HepG2 (cell line): ENCODE measurements around the gene AGPAT3. TPM values are rescaled to one million over a fixed set of nuclear protein-coding genes. Genes with fewer than 3 reads are reported as not detected.

ENCODE experiments used
- AHDC1 ChIP-seq: sonication (generic); formaldehyde crosslinking; IDR thresholded peaks from 2 replicates; pipeline ENCODE4 v1.5.1; 2020; ENCODE audit warnings: mild to moderate bottlenecking, missing genetic modification reagents, borderline replicate concordance
- BCL6 ChIP-seq: IDR thresholded peaks from 2 replicates; pipeline ENCODE4 v1.6.1; 2016; ENCODE audit warnings: missing genetic modification reagents, missing compliant biosample characterization
- EP300 ChIP-seq, 3 experiments: sonication (generic) in 1 of 3; formaldehyde crosslinking in 1 of 3; IDR thresholded peaks; 2 replicates each; pipeline versions ENCODE4 v1.5.1 to v1.6.1; 2011 to 2020; ENCODE audit warnings: low read depth in 2 of 3, low read length in 2 of 3, borderline replicate concordance in 1 of 3, improper control_type of control experiment in 1 of 3, mild to moderate bottlenecking in 1 of 3, missing genetic modification reagents in 1 of 3, moderate library complexity in 1 of 3
- FOXK1 ChIP-seq: sonication (generic); formaldehyde crosslinking; IDR thresholded peaks from 2 replicates; pipeline ENCODE4 v1.4.0; 2020; ENCODE audit warnings: low read depth, missing genetic modification reagents, borderline replicate concordance
- FOXP1 ChIP-seq, 2 experiments: fragments of 450-650 bp in 1 of 2; IDR thresholded peaks; 2 replicates each; pipeline ENCODE4 v1.6.1; 2017 to 2018; ENCODE audit warnings: antibody characterized with exemption in 1 of 2
- HMGXB3 ChIP-seq: sonication (generic); formaldehyde crosslinking; IDR thresholded peaks from 2 replicates; pipeline ENCODE4 v1.4.0; 2020; ENCODE audit warnings: missing genetic modification reagents, borderline replicate concordance
- HNF4A ChIP-seq: sonication (generic); formaldehyde crosslinking; IDR thresholded peaks from 2 replicates; pipeline ENCODE4 v1.4.0; 2020; ENCODE audit warnings: missing genetic modification reagents
- KLF11 ChIP-seq: IDR thresholded peaks from 2 replicates; pipeline ENCODE4 v1.6.1; 2016; ENCODE audit warnings: missing compliant biosample characterization
- KLF16 ChIP-seq, 2 experiments: sonication (generic) in 1 of 2; formaldehyde crosslinking in 1 of 2; IDR thresholded peaks; 2 replicates each; pipeline versions ENCODE4 v1.6.1 to v1.8.0; 2016 to 2023; ENCODE audit warnings: missing genetic modification reagents in 2 of 2, missing compliant biosample characterization in 1 of 2
- LBX2 ChIP-seq: sonication (generic); formaldehyde crosslinking; IDR thresholded peaks from 2 replicates; pipeline ENCODE4 v1.5.0; 2020; ENCODE audit warnings: missing genetic modification reagents, mild to moderate bottlenecking, borderline replicate concordance
- LCORL ChIP-seq, 2 experiments: fragments of 450-650 bp in 1 of 2; sonication (generic) in 1 of 2; formaldehyde crosslinking in 1 of 2; IDR thresholded peaks; 2 replicates each; pipeline versions ENCODE4 v1.5.0 to v1.6.1; 2017 to 2020; ENCODE audit warnings: antibody characterized with exemption in 1 of 2, missing genetic modification reagents in 1 of 2
- POGZ ChIP-seq: sonication (generic); formaldehyde crosslinking; IDR thresholded peaks from 2 replicates; pipeline ENCODE4 v1.4.0; 2020; ENCODE audit warnings: mild to moderate bottlenecking, missing genetic modification reagents
- PRPF4 ChIP-seq: fragments of 200-400 bp; formaldehyde crosslinking; IDR thresholded peaks from 2 replicates; pipeline ENCODE4 v1.6.1; 2016; ENCODE audit warnings: low read length, low read depth; ENCODE audit not compliant: poor library complexity, severe bottlenecking
- RCOR2 ChIP-seq: IDR thresholded peaks from 2 replicates; pipeline ENCODE4 v1.6.1; 2016; ENCODE audit warnings: missing biosample characterization, missing genetic modification reagents
- TEAD3 ChIP-seq: optimal IDR thresholded peaks from 2 replicates; pipeline ENCODE3; 2016; ENCODE audit warnings: borderline replicate concordance
- ZBTB7B ChIP-seq: sonication (generic); formaldehyde crosslinking; IDR thresholded peaks from 2 replicates; pipeline ENCODE4 v1.4.0; 2020; ENCODE audit warnings: missing genetic modification reagents
- ZMYM3 ChIP-seq: sonication (generic); formaldehyde crosslinking; IDR thresholded peaks from 2 replicates; pipeline ENCODE4 v1.5.1; 2020; ENCODE audit warnings: mild to moderate bottlenecking, missing genetic modification reagents
- ZNF205 ChIP-seq: IDR thresholded peaks from 2 replicates; pipeline ENCODE4 v1.6.1; 2018; ENCODE audit warnings: missing biosample characterization, missing genetic modification reagents
- ZNF83 ChIP-seq: sonication (generic); formaldehyde crosslinking; IDR thresholded peaks from 2 replicates; pipeline ENCODE4 v1.4.0; 2020; ENCODE audit warnings: missing genetic modification reagents, mild to moderate bottlenecking, borderline replicate concordance
- polyA plus RNA-seq, 8 experiments: library from polyadenylated mRNA; depleted of rRNA in 3 of 8; stranded (reverse) in 7 of 8; unstranded in 1 of 8; fragments of >200 nt; fragmentation: Illumina TruSeq in 4 of 8; extraction: Trizol in 4 of 8; gene quantifications; 2 replicates each; pipeline versions ENCODE4 v1.2.1 to v1.2.3, GENCODE V29; 2011 to 2016; ENCODE audit warnings: low read depth in 4 of 8, missing spikeins in 1 of 8, mixed read lengths in 1 of 8; ENCODE audit not compliant: insufficient read depth in 1 of 8
- total RNA-seq, 5 experiments: library from RNA; depleted of rRNA; stranded (reverse); fragments of >200 nt; fragmentation: Illumina TruSeq; extraction: Trizol; gene quantifications; 2 replicates each; pipeline ENCODE4 v1.2.3, GENCODE V29; 2016; ENCODE audit warnings: low read depth in 1 of 5

The AGPAT3 gene
- total and polyA plus RNA-seq, 2 of the 13 experiments (the other 11 are each of a cell fraction or from before 2014, with no cell fraction given): 32.2 to 54.4 TPM

- TF ChIP-seq ZBTB7B: no peak
- no peak for TF ChIP-seq KLF11
- TF ChIP-seq KLF16 (CRISPR knock-in tag; IDR thresholded peaks at IDR 0.05): 0 out of 4 replicates have a peak, but pooled peaks of 1 of the 2 experiments have one; percentile 25
- TF ChIP-seq POGZ (CRISPR knock-in tag): no peak
- TF ChIP-seq ZMYM3 (CRISPR knock-in tag): no peak
- TF ChIP-seq HNF4A (CRISPR knock-in tag): peak; percentile 77
- TF ChIP-seq LCORL (IDR thresholded peaks at IDR 0.05): no peak
- peak; percentile 50; the same call in 1 of the 2 replicates for TF ChIP-seq LCORL (CRISPR knock-in tag; IDR thresholded peaks at IDR 0.05)
- TF ChIP-seq PRPF4: no peak
- TF ChIP-seq FOXP1 (IDR thresholded peaks at IDR 0.05): no peak
- peak; percentile 50; the same call in 1 of the 2 replicates for TF ChIP-seq FOXP1 (CRISPR knock-in tag; IDR thresholded peaks at IDR 0.05)
- 0 out of 2 replicates have a peak, but pooled peaks have one; percentile 19 for TF ChIP-seq ZNF205 (CRISPR knock-in tag)
- no peak for TF ChIP-seq HMGXB3 (CRISPR knock-in tag)
- peak; percentile 58 for TF ChIP-seq TEAD3 (CRISPR knock-in tag)
- no peak for TF ChIP-seq ZNF83 (CRISPR knock-in tag)
- no peak for TF ChIP-seq LBX2
- peak; percentile 28; the same call in 1 of the 2 replicates for TF ChIP-seq BCL6
- peak; percentile 39; the same call in 1 of the 2 replicates for TF ChIP-seq RCOR2 (CRISPR knock-in tag)
- 0 out of 4 replicates have a peak, but pooled peaks of 1 of the 2 experiments have one; percentile 18 for TF ChIP-seq EP300 (IDR thresholded peaks at IDR 0.05; ENCODE audit: low read depth in 2 of 2, low read length in 2 of 2)
- no peak for TF ChIP-seq EP300 (CRISPR knock-in tag; IDR thresholded peaks at IDR 0.05; ENCODE audit: borderline replicate concordance)
- peak; percentile 30; the same call in 1 of the 2 replicates for TF ChIP-seq AHDC1 (CRISPR knock-in tag)
- peak; percentile 50; the same call in 1 of the 2 replicates for TF ChIP-seq FOXK1 (CRISPR knock-in tag)
These were observed 156.0 kb downstream of the AGPAT3 start (continued) for GRCh38 chr21:44021064-44021463.
